ENCODE data around the gene EYA2.

- TF ChIP-seq CREB5 (CRISPR knock-in tag; IDR thresholded peaks at IDR 0.05; ENCODE audit: low read depth) (no peak), TSHZ2 (CRISPR knock-in tag; IDR thresholded peaks at IDR 0.05) (no peak)
Observed at GRCh38 chr20:46997187-46997586, 102.5 kb downstream of the EYA2 start.

All from SK-N-SH treated with all-trans-retinoic acid at 6 μM for 48 hours (cell line).